ENCODE measurements around the gene SMURF2. TPM values are rescaled to one million over a fixed set of nuclear protein-coding genes. Genes with fewer than 3 reads are reported as not detected.

The SMURF2 gene
- polyA plus RNA-seq, 1 donor from 2014 or later = 3.2 TPM

- Mint-ChIP-seq H3K9me3 (no peaks in the 10 kb centered on the region), H3K36me3 (peaks cover 7% of the 10 kb centered on the region), H3K4me1 (peaks cover 32 to 44% (median 33%) of the 10 kb centered on the region in 3 donors), H3K27me3 (no peaks in the 10 kb centered on the region), H3K4me3 (peak overlapping the region; percentile 98 to 100 (median 99)), H3K27ac (peak overlapping the region; percentile 99 to 100 (median 100))
Measured at GRCh38 chr17:64505340-64506200, 156.5 kb downstream of the SMURF2 start.

GRCh38 chr17:64504769-64505339, 157.3 kb downstream of the SMURF2 start:
- Mint-ChIP-seq H3K36me3 (peaks cover 7% of the 10 kb centered on the region), H3K27ac (peak overlapping the region; percentile 99 to 100 (median 100)), H3K4me3 (peak overlapping the region; percentile 98 to 100 (median 99)), H3K4me1 (peaks cover 36 to 51% (median 40%) of the 10 kb centered on the region in 3 donors), H3K9me3 (no peaks in the 10 kb centered on the region), H3K27me3 (no peaks in the 10 kb centered on the region)

- Mint-ChIP-seq H3K4me1 (peaks cover 37 to 52% (median 48%) of the 10 kb centered on the region in 3 donors), H3K36me3 (peaks cover 7% of the 10 kb centered on the region), H3K27ac (peak overlapping the region; percentile 99 to 100 (median 100)), H3K9me3 (no peaks in the 10 kb centered on the region), H3K27me3 (no peaks in the 10 kb centered on the region), H3K4me3 (peak overlapping the region; percentile 98 to 100 (median 99))
Measured at GRCh38 chr17:64503821-64504768, 158.0 kb downstream of the SMURF2 start.

- Mint-ChIP-seq H3K36me3 (peaks cover 7% of the 10 kb centered on the region), H3K4me3 (peak overlapping the region in 1 of 4 donors; percentile 99), H3K4me1 (peaks cover 38 to 54% (median 49%) of the 10 kb centered on the region in 3 donors), H3K27me3 (no peaks in the 10 kb centered on the region), H3K27ac (peak overlapping the region; percentile 77 to 100 (median 99)), H3K9me3 (no peaks in the 10 kb centered on the region)
Measured at GRCh38 chr17:64503341-64503740, 158.8 kb downstream of the SMURF2 start.

GRCh38 chr17:64502809-64503208, 159.3 kb downstream of the SMURF2 start:
- Mint-ChIP-seq H3K4me1 (peaks cover 37 to 59% (median 48%) of the 10 kb centered on the region in 3 donors), H3K36me3 (peaks cover 7% of the 10 kb centered on the region), H3K9me3 (no peaks in the 10 kb centered on the region), H3K27me3 (no peaks in the 10 kb centered on the region), H3K4me3 (peak overlapping the region in 2 of 4 donors; percentile 55 to 99), H3K27ac (peak overlapping the region; percentile 77 to 99 (median 97))

- Mint-ChIP-seq H3K27me3 (no peaks in the 10 kb centered on the region), H3K4me3 (peak overlapping the region in 1 of 4 donors; percentile 99), H3K36me3 (peaks cover 7% of the 10 kb centered on the region), H3K4me1 (peaks cover 31 to 59% (median 48%) of the 10 kb centered on the region in 3 donors), H3K9me3 (no peaks in the 10 kb centered on the region), H3K27ac (peak overlapping the region; percentile 71 to 99 (median 97))
Measured at GRCh38 chr17:64502021-64502420, 160.1 kb downstream of the SMURF2 start.

- H3K36me3 Mint-ChIP-seq = peaks cover 7% of the 10 kb centered on the region
- H3K27ac Mint-ChIP-seq = peak overlapping the region; percentile 71 to 99 (median 97)
- no peaks in the 10 kb centered on the region for H3K27me3 Mint-ChIP-seq
- H3K4me3 Mint-ChIP-seq = peak overlapping the region in 2 of 4 donors; percentile 18 to 99
- H3K9me3 Mint-ChIP-seq = no peaks in the 10 kb centered on the region
- peaks cover 34 to 69% (median 53%) of the 10 kb centered on the region in 3 donors for H3K4me1 Mint-ChIP-seq
Measured at GRCh38 chr17:64500862-64501765, 161.0 kb downstream of the SMURF2 start.

GRCh38 chr17:64500487-64500859, 161.6 kb downstream of the SMURF2 start:
- no peaks in the 10 kb centered on the region for H3K27me3 Mint-ChIP-seq
- H3K36me3 Mint-ChIP-seq = peaks cover 6% of the 10 kb centered on the region
- no peaks in the 10 kb centered on the region for H3K9me3 Mint-ChIP-seq
- H3K4me3 Mint-ChIP-seq = peak overlapping the region in 2 of 4 donors; percentile 36 to 99
- H3K27ac Mint-ChIP-seq = peak overlapping the region; percentile 37 to 99 (median 48)
- H3K4me1 Mint-ChIP-seq = peaks cover 38 to 68% (median 57%) of the 10 kb centered on the region in 3 donors

- no peaks in the 10 kb centered on the region for H3K9me3 Mint-ChIP-seq
- peak overlapping the region; percentile 37 to 99 (median 54) for H3K27ac Mint-ChIP-seq
- H3K36me3 Mint-ChIP-seq = peaks cover 6% of the 10 kb centered on the region
- H3K4me1 Mint-ChIP-seq = peaks cover 39 to 67% (median 57%) of the 10 kb centered on the region in 3 donors
- H3K4me3 Mint-ChIP-seq = peak overlapping the region; percentile 10 to 99 (median 27)
- H3K27me3 Mint-ChIP-seq = no peaks in the 10 kb centered on the region
Measured at GRCh38 chr17:64499805-64500486, 162.2 kb downstream of the SMURF2 start.

GRCh38 chr17:64498308-64499203, 163.6 kb downstream of the SMURF2 start:
- Mint-ChIP-seq H3K27ac (peak overlapping the region; percentile 80 to 99 (median 98)), H3K4me1 (peaks cover 45 to 76% (median 57%) of the 10 kb centered on the region in 3 donors), H3K27me3 (no peaks in the 10 kb centered on the region), H3K9me3 (no peaks in the 10 kb centered on the region), H3K36me3 (peaks cover 6% of the 10 kb centered on the region), H3K4me3 (peak overlapping the region in 3 of 4 donors; percentile 29 to 99 (median 61))

- H3K9me3 Mint-ChIP-seq = no peaks in the 10 kb centered on the region
- H3K4me1 Mint-ChIP-seq = peaks cover 38 to 75% (median 58%) of the 10 kb centered on the region in 3 donors
- H3K4me3 Mint-ChIP-seq = peak overlapping the region; percentile 97 to 100 (median 99)
- H3K27ac Mint-ChIP-seq = peak overlapping the region; percentile 95 to 99 (median 98)
- H3K36me3 Mint-ChIP-seq = peaks cover 4% of the 10 kb centered on the region
- H3K27me3 Mint-ChIP-seq = no peaks in the 10 kb centered on the region
Measured at GRCh38 chr17:64497565-64498035, 164.5 kb downstream of the SMURF2 start.
